Hematopoietic multipotent progenitor cell treated with erythropoietin and hydrocortisone succinate and interleukin-3 and kit ligand, for 6 days (in vitro differentiated cells): ENCODE measurements around the gene XPNPEP1.

ENCODE experiments used
- DNase-seq: peaks from one replicate; pipeline ENCODE4 v3.0.0-alpha.2; 2015

XPNPEP1 gene

DNA sequence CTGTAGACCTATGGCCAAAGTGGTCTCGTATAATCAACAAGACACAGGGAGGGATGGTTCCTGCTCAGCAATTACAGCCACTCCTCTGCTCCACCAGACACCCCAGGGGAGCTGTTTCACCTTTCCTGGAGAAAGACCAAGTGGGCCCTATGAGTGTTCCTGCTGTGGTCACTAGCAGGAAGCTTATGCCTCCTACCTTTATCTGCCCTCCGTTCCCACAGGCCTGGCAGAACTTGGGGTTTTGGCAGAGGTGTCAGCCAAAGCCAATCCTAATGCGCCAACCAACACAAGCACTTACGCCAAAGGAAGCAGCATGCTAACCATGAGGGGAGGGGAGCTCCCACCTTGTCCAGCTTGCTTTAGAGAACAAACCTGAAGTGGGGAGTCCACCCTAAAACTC lies 31.2 kb downstream of the XPNPEP1 start:
- peak; percentile 27 for DNase-seq

DNA sequence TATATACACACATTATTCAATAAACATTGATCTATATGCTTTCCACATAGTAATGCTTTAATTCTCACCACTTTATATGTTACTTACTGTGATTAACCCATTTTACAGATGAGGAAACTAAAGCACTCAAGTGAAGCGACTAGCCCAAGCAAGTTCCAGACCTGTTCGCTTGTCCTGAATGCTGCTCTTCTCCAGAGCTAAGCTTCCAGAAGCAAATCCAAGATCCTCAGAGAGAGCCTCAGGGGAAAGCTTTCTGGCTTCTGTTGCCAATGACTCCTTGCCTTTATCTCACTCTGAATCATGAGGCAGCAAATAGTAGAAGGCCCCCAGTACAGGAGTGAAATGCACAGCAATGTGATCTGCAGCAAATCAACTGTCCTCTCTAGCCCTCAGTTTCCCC lies 32.2 kb downstream of the XPNPEP1 start:
- DNase-seq: no peak

DNA sequence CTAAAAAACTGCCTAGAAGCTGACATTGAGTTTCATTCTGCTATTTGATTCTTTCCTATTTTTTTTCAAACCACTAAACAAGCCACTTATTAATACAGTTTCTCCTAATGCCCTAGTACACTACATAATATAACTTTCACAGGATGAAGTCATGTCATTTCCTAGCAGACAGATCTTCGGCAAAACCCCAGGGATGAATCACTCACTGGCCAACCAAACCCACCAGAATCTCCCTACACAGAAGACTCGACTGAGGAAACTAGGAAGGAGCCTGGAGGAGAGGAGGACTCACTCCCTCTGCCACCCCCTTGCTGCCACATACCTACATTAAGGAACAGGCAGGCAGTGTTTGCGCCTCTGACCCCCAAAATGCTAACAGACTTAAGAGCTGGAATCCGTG lies 33.4 kb downstream of the XPNPEP1 start:
- DNase-seq: no peak

DNA sequence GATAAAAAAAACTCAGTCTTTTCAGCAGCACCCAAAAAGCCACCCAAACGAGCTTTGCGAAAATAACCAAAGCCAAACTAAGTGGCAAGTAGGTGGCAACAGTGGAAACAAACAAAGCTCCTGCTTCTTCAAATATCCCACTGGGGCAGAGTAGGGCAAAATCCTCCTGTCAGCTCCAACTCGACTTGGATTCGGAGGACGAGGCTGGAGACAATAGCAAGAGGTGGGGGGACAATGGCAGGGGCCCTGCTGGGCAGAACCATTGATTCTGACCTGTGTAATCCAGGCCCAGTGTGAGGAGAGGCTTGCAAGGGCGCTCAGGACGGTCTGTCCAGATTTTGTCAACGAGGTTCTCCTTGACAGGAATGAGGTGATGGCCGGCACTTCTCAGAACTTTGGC lies 35.5 kb downstream of the XPNPEP1 start:
- no peak for DNase-seq

DNA sequence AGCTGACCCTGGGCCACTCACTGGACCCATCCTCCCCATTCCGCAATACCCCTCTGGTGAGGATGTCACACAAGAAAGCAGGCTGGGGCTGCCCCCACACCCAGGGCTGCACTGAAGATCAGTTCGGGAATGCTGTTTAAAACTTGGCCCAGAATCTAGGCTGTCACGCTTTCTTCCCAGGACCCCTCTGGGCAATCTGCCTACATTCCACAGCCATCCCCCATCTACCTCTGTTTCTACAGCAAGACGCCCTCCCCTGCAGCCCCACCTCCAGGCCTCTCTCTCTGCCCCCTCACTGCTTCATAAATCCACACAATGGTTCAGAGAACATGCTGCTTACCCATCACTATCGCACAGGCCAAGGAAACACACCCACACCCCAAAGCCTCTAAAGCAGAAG lies 36.1 kb downstream of the XPNPEP1 start:
- DNase-seq: no peak

DNA sequence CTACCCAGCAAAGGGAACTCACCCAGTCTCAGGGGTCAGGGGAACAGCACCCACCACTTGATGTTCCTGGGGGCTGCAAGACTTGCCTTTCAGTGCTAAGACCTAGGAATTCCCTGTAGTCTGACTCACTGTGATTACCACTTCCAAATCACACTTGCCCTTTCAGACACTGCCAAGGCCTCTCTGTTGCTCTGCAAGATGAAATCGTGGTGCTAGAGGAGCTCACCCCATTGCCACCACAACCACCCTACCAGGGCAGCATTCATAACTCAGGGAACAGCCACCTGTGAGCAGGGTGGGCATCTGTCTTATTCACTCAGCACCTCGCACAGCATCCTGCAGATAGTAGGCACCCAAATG lies 36.5 kb downstream of the XPNPEP1 start:
- no peak for DNase-seq

DNA sequence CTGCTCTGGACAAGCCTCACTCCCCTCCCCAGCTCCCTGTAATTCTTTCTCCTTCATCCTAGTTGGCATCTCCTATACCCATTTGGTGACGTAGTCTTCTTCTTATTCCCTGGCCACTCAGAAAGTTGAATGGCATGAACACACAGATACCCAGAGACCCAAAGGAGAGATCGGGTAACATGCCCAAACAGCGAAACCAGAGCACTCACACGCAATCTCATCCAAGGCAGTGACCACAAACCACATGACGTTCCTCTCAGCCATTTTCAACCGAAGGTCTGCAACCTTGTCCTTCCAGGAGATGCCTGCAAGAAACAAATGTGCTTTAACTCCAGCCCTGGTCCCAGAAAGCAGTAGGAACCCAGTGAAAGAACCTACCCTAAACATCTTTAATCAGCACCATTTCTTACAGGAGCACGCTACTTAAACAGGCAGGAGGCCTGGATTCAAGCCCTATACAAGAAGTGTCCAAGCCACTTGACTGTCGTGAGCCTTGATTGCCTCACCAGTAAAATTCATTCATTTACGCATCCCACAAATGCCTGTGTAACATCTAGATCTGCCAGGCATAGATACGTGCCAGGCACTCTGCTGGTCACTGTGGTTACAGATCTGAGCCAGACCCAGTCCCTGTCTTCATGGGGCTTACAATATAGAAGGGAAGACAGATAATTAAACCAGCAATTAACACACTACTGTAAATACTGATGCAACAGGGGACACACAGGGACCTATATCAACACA lies 37.1 kb downstream of the XPNPEP1 start:
- DNase-seq: peak; percentile 31

DNA sequence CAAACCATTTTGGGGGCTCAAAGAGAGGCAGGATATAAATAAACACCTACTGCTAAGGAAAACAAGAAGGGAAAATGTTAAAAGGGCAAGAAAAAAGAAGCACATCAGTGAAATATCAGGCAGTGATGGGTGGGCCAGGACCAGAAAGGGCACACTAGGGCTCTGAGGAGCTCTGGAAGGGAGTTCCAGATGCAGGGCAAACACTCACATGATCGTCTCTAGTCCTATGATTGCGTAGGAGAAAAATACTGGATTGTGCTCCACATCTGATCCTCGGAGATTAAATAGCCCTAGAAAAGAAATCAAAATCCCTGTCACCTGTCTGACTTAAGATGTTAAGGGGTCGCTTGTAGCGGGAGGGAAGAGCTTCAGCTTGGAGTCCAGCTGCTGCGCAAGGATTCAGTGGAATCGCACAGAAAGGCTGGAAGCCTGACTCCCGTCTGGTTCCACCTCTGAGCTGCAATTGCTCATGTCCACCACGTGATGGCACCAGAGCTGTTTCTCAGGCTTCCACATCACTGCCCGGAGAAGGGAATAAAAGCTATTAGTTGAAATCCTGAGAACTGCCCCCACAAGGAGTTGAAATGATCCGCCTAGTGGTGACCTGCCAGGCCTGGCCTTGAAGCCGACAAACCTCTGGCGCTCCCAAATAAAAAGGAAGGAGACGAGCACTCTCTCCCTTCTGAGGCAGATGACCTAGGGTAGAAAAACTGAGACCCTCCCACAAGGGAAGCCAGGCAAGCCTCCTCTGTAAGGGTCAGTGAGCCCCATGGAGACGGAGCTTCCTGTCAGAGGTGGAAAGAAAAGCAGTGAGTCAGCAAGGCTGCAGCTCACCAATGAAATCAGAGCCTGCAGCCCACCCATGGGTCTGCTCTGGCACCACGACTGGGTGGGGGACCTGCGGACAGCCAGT lies 39.2 kb downstream of the XPNPEP1 start:
- DNase-seq: peak; percentile 92

DNA sequence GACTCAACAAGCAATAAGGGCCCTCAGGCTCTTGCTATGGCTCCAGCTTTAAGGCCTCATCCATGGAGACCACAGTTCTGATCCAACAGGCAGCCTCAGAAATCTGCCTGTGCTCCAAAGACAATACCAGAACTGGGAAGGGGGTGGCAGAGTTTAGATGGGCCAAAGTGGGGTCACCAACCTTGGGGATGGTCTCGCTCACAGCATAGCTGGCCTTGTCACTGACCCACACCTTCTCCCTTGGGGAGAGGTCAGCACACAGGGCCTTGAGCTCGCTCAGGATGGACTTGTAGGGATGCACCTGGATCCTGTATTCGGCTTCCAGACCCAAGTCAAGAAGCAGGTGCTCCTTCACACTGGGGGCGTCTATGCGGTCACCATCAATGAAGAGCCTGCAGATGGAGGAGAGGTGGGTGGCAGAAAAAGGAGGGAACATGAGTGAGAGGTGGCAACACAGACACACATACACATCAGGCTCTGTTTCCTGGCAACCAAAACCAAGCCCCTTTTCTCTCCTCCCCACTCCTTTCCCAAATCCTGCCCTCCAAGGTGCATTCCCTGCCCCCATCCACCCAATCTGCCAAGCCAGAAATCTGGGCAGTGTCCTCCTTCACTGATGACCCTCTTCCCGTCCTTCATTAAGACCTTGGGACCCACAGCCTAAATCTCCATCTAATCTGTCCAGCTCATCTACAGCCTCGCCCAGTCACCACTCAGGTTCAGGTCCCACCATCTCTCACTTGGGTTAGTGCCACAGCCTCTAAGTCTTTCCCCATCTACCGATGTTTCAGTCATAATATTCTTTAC lies 40.9 kb downstream of the XPNPEP1 start:
- DNase-seq: no peak

DNA sequence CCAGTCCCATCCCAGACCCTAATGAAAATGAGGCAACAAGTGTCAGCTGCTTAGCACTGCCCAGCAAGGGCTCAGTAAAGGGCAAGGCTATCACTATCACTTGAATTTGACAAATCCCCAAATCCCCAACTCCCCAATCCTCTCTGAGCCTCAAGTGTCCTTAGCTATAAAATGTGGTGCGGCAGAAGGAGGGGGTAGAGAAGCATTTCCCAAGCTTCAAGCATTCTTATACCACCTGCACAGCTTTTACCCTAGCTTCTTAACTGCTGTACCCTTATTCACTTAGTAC lies 41.6 kb downstream of the XPNPEP1 start:
- no peak for DNase-seq

DNA sequence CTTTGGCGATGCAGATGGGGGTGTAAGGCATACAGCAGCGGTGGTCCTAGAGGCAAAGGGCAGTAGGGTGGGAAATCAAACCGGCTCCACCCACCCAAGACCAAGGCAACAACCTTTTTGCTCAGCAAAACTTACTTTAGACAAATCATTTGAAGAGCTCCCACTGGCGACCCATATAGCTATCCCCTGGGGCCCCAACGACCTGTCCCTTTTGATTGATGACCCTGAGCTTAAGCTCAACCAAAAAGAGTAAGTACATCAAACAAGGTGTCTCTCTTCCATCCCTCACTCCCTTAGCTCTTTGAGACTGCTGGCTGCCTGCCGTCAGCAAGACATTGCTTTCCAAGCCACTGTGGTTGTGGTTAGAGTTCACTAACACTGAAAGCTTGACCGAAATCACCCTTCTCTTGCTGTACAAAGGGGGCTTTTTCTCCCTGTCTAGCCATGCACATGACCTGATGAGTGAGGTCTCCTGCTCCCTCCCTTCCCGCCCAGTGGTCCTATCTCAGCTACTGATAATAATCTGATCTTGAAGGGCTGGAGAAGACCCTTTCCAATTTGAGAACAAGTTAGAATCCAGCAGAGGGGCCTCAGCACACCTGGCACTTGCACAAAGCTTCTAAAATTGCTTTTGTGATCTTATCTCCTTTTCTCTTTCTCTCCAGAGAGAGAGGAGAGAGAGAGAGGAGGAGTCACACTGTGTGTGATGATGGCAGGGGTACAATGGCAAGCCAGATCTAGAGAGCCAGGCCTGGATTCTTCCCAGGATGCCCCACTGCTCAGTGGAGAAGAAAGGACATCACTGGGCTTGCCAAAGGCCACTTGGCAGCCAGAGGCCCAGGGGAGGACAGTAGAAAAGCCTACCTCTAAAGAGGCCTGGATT lies 42.2 kb downstream of the XPNPEP1 start:
- no peak for DNase-seq

DNA sequence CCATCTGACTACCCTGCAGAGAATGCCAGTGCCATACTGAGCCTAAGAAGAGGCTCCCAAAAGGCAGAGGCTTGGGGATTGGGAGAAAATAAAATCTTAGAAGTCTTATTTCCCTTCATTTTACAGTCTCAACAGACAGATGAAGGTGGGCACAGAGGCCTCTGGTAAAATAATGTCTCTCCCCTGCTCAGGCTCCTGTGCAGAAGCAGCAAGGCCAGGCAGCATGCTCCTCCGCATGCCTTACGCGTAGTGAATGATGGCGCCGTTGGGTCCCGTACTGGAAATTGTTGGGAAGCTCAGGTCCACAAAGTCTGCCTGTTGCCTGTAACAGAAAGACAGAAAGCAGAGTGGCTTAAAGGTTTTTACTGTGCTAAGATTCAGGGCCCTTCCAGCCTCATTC lies 45.8 kb downstream of the XPNPEP1 start:
- no peak for DNase-seq

DNA sequence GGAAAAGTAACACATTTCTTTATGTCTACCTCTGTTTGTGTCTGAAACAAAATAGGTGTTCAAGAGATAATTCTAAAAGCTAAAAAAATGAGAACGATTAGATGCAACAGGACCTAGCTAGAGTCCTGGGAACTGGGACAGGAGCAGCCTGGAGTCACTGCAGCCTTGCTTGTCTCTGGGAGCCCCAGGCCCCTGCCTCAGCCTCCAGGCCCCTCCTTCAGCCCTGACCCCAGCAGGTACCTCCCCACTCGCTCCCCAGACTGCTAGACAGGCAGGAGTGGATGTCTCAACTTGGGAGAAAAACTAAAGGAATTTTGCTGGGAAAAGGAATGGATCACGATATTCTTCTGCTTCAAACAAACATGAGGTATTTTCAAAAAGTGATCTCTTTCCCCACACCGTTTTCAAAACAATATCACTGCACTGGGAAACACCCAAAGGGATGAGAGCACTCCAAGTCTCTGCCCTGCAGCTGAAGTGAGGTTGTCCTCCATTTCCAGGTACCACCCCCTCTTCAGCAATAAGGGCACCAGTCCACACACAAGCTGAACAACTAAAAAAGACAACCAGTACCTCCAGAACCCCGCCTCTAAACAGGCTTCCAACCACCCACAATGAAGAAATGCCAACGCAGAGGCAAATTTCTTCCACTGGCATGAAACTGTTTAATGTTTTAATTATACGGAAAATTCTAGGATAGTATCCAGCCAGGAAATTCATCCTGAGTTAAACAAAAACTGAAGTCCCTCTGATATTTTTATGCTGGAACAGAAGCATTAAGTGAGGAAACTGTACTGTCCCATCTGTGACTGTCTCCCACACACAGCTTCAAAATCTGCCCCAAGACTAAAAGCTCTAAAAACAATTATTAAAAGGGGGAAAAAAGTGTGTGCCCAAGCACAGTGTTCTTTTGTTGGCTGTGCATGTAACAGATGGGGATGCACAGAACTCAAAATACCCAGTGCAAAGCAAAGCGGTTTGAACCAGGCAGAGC lies 47.2 kb downstream of the XPNPEP1 start:
- DNase-seq: no peak

DNA sequence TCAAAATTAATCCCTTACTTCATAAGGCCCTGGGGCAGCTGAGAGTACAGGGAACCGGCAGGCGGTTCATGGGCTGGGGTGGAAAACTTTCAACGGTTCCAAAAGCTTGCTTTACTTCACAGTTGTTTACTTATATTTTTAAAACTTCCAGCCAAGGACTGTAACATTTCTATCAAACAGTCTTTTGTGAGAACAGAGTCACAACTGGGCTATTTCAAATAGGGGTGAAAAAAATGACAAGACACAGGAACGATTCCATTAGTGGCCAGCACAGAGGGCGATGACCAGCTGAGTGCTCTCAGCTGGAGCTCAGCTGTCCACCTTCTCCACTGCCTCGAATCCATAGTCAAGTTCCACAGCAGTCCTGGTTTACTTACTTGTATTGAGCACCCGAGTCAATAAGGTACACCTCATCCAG lies 48.2 kb downstream of the XPNPEP1 start:
- DNase-seq: no peak

DNA sequence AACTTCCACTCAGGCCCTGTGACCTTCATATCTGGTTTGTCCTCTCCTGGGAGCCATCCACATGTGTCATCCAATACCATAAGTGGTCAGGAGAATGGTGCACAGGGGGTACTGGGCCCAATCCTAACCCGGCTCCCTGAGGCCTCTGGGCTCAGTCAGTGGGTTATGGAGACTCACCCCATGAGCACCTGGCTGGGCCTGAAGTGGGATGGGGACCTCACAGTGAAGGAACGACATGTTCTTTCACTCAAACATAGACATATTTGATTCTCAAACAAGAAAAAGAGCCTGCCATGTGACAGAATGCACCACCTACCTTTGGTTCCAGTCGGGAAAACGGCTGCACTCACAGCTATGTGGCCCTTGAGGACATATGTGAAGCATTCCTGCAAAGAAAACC lies 51.8 kb downstream of the XPNPEP1 start:
- DNase-seq: no peak

DNA sequence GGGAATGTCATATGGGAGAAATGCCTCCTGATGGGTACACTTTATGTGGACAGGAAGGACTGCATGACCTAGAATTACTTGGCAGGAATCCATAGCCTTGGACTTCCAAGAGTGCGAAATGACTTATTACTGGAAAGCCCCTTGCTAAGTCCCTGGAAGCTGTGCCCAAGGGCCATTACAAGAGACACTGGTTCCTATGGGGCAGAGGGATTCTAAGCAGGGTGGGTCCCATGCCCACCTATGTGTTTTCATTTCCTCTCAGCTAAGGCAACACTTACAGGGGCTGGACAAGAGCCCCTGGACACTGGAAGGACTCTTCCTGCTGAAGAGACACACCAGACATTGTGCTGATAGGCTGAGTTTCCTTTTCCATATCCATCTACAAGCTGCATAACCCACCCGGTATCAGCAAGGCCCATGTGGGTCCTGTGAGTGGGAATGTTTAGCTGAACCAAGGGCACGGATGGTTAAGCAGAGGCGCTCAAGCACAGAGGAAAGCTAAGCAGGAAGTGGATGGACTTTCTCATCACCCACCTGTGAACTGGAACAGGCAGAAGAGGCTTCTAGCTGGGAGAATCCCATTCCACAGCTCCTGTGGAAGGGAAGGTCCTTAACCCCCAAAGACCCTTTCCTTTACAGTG lies 56.2 kb downstream of the XPNPEP1 start:
- DNase-seq: no peak

DNA sequence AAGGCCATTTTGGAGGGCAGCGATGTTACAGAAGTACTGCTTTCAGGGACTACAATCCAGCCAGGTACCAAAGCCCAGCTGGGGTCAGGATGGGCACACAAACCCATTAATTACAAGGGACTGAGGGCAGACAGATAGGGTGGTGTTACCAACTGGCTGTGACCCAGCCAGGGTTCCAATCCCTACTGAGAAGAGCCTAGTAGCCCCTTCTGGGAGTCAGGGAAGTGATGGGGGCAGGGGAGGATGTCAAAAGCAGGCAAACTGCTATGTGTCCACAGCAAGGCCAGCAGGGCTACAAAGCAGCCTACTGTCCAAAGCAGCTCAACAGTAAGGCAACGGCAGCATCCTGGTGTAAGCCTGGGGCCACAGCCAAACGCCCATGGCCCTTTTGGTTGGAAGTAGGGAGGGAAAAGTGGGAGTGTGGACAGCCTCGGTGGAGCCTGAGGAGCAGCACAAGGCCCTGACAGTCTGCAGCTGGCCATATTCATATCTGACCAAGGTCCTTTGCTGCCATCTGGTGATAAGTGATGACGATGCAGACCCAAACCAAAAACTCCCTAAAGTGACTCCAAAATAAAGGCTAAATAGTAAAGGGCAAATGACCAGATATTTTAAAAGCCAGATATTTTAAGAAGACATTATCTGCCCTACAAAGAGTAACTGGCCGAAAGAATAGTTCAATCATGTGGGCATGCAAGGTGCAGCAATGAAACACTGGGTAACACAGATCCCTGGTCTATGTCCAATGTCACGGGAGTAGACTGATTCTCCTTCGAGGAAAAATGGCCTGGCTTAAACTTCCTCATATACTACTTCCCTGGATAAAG lies 56.9 kb downstream of the XPNPEP1 start:
- DNase-seq: peak; percentile 44

DNA sequence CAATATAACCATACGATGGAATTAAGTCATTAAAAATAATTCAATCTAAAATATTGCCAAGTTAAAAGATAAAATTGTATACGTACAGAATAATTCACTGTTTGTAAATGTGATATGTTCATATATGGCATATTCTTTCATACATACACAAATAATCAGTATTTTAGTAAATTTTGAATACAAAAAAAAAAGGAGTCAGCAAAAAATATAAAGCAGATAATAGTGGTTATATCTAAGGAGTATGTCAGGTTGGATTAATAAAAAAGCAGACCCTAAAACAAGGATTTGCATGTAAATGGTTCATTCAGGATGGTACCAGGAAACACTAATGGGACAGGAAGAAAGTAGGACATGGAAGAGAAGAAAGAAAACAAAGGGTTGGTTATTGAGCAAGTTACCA lies 59.5 kb downstream of the XPNPEP1 start:
- no peak for DNase-seq

DNA sequence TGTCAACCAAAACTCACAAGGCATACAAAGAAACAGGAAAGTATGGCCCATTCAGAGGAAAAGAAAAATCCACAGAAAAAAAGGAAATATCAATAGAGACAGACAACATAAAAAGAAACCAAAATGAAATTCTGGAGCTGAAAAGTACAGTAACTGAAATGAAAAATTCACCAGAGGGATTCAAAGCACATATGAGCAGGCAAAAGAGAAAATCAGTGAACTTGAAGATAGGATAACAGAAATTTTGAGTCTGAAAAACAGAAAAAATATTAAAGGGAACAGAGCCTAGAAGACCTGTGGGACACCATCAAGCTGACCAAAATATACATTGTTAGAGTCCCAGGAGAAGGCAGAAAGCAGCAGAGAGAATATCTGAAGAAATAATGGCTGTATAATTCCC lies 60.6 kb downstream of the XPNPEP1 start:
- DNase-seq: no peak

DNA sequence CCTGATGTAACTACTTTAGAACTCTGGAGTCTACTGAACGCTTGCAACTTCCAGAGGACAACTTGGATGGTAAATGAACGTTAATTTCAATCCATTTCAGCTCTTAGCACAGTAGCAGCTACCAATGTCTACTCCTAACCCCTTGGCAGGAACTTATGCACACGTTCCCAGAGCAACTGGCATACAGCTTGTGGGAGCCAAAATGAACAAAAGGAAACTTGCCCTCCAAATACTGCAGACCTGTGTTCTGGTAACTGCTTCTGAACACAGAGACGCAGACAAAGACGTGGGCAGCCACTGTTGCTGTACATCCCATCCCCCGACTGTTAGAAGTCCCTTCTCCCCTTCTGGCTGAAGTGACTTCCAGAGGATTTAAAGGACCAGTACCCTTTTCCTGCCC lies 61.3 kb downstream of the XPNPEP1 start:
- no peak for DNase-seq
